A549 (cell line): ENCODE results near the gene KMO. TPM values are rescaled to one million over a fixed set of nuclear protein-coding genes. Genes with fewer than 3 reads are reported as not detected.

ENCODE experiments used
- ATAC-seq, 2 experiments: fragments of 200-7000 bp in 1 of 2; fragments of >200 bp in 1 of 2; cut with Nextera tagmentation in 1 of 2; cut with Tn5 transposase in 1 of 2; 3 replicates each; pipeline versions ENCODE4 v1.8.0 to v1.9.1; 2018 to 2020; ENCODE audit warnings: mild to moderate bottlenecking in 1 of 2, moderate library complexity in 1 of 2
- CTCF ChIA-PET: fragments of 300-600 bp; sonication (Branson Sonifier 250); formaldehyde crosslinking; extraction: SDS; loops from one replicate; lab custom pipeline; 2021; ENCODE audit warnings: antibody characterized with exemption, inconsistent platforms; lab: Yijun Ruan, JAX
- POLR2A ChIA-PET: fragments of 350-600 bp; formaldehyde crosslinking; extraction: SDS; loops from one replicate; lab custom pipeline; 2021; ENCODE audit warnings: antibody characterized with exemption, inconsistent platforms; lab: Yijun Ruan, JAX
- DNase-seq, 2 experiments: peaks; one replicate each; pipeline versions ENCODE4 v3.0.0 to v3.0.0-alpha.2; 2011 to 2016; ENCODE audit warnings: low read depth in 1 of 2, low spot score in 1 of 2
- FAIRE-seq: peaks from 2 replicates; lab custom pipeline; 2011; peaks lifted over from hg19 to GRCh38; lab: Jason Lieb, UNC
- H3K27ac ChIP-seq, 2 experiments: fragments of >200 bp; sonication (Bioruptor Twin); formaldehyde crosslinking; 3 replicates each; pipeline ENCODE4 v1.5.1; 2016 to 2017
- H3K4me1 ChIP-seq: fragments of >200 bp; sonication (Bioruptor Twin); formaldehyde crosslinking; 3 replicates; pipeline ENCODE4 v1.6.1; 2016
- H3K4me2 ChIP-seq: fragments of >200 bp; sonication (Bioruptor Twin); formaldehyde crosslinking; 3 replicates; pipeline ENCODE4 v1.6.1; 2016
- H3K4me3 ChIP-seq: fragments of >200 bp; sonication (Bioruptor Twin); formaldehyde crosslinking; 3 replicates; pipeline ENCODE4 v1.5.1; 2016
- H3K9me3 ChIP-seq: fragments of >200 bp; sonication (Bioruptor Twin); formaldehyde crosslinking; 3 replicates; pipeline ENCODE4 v1.6.1; 2016
- CEBPB ChIP-seq, 2 experiments: fragments of >200 bp in 1 of 2; sonication (Bioruptor Twin) in 1 of 2; formaldehyde crosslinking in 1 of 2; IDR thresholded peaks; 2 replicates each; pipeline ENCODE4 v1.6.1; 2012 to 2016
- CHD4 ChIP-seq: fragments of 200-600 bp; sonication (generic); IDR thresholded peaks from 2 replicates; pipeline ENCODE4 v1.6.1; 2016; ENCODE audit warnings: antibody characterized with exemption, mild to moderate bottlenecking, borderline replicate concordance
- E2F6 ChIP-seq: IDR thresholded peaks from 2 replicates; pipeline ENCODE4 v1.6.1; 2012; ENCODE audit warnings: low read depth, borderline replicate concordance
- EHMT2 ChIP-seq: fragments of 200-600 bp; sonication (generic); IDR thresholded peaks from 2 replicates; pipeline ENCODE4 v1.6.1; 2016; ENCODE audit warnings: antibody characterized with exemption, low read depth, mild to moderate bottlenecking, moderate library complexity
- EP300 ChIP-seq, 2 experiments: fragments of >200 bp; sonication (Bioruptor Twin); formaldehyde crosslinking; IDR thresholded peaks; 2 replicates in 1 of 2; 3 replicates in 1 of 2; pipeline ENCODE4 v1.6.1; 2016 to 2017
- FOSL2 ChIP-seq, 2 experiments: fragments of 450-650 bp in 1 of 2; fragments of >200 bp in 1 of 2; sonication (Bioruptor Twin) in 1 of 2; formaldehyde crosslinking; IDR thresholded peaks; 2 replicates each; pipeline versions ENCODE4 v1.5.0 to v1.6.1; 2016 to 2020; ENCODE audit warnings: mild to moderate bottlenecking in 1 of 2, moderate library complexity in 1 of 2
- GATA3 ChIP-seq: IDR thresholded peaks from 2 replicates; pipeline ENCODE4 v1.6.1; 2012; ENCODE audit warnings: borderline replicate concordance
- JUN ChIP-seq, 2 experiments: fragments of >200 bp; sonication (Bioruptor Twin); formaldehyde crosslinking; IDR thresholded peaks; 2 replicates in 1 of 2; 3 replicates in 1 of 2; pipeline ENCODE4 v1.6.1; 2016 to 2017
- JUNB ChIP-seq: fragments of >200 bp; sonication (Bioruptor Twin); formaldehyde crosslinking; IDR thresholded peaks from 2 replicates; pipeline ENCODE4 v1.6.1; 2016
- KDM1A ChIP-seq: fragments of 200-600 bp; sonication (generic); IDR thresholded peaks from 2 replicates; pipeline ENCODE4 v1.6.1; 2016; ENCODE audit warnings: low read depth, mild to moderate bottlenecking
- NPAS2 ChIP-seq: fragments of 250-450 bp; sonication (Bioruptor Pico); IDR thresholded peaks from 2 replicates; pipeline ENCODE4 v1.8.0; 2022; ENCODE audit warnings: mild to moderate bottlenecking, moderate library complexity, borderline replicate concordance
- POLR2A ChIP-seq: IDR thresholded peaks from 2 replicates; pipeline ENCODE4 v1.6.1; 2012; ENCODE audit warnings: mild to moderate bottlenecking, low read length
- RAD21 ChIP-seq, 2 experiments: fragments of >200 bp in 1 of 2; sonication (Bioruptor Twin) in 1 of 2; formaldehyde crosslinking in 1 of 2; IDR thresholded peaks in 1 of 2; conservative IDR thresholded peaks in 1 of 2; 2 replicates in 1 of 2; 3 replicates in 1 of 2; pipeline ENCODE4 v1.6.1; 2012 to 2018; ENCODE audit warnings: inconsistent platforms in 1 of 2
- RCOR1 ChIP-seq: fragments of 150-350 bp; IDR thresholded peaks from 2 replicates; pipeline ENCODE4 v1.6.1; 2014; ENCODE audit warnings: antibody characterized with exemption, low read length, low read depth
- REST ChIP-seq: fragments of 200-600 bp; sonication (generic); IDR thresholded peaks from 2 replicates; pipeline ENCODE4 v1.6.1; 2016; ENCODE audit warnings: antibody characterized with exemption, mild to moderate bottlenecking, moderate library complexity
- RNF2 ChIP-seq: fragments of 200-600 bp; sonication (generic); IDR thresholded peaks from 2 replicates; pipeline ENCODE4 v1.6.1; 2016; ENCODE audit warnings: low read depth, mild to moderate bottlenecking, antibody characterized with exemption, moderate library complexity, borderline replicate concordance
- USF2 ChIP-seq: fragments of 450-650 bp; IDR thresholded peaks from 2 replicates; pipeline ENCODE4 v1.6.1; 2014; ENCODE audit warnings: antibody characterized with exemption
- ZC3H11A ChIP-seq: fragments of 450-650 bp; IDR thresholded peaks from 2 replicates; pipeline ENCODE4 v1.6.1; 2014; ENCODE audit warnings: antibody characterized with exemption, mild to moderate bottlenecking
- ZSCAN20 ChIP-seq: fragments of 250-450 bp; sonication (Bioruptor Pico); IDR thresholded peaks from 2 replicates; pipeline ENCODE4 v1.8.0; 2022; ENCODE audit warnings: mild to moderate bottlenecking, moderate library complexity
- WGBS: methylation state at CpG from one replicate; pipeline ENCODE4 v1.1.6; 2017; ENCODE audit errors: missing lambda C conversion rate; 5-methylcytosine and 5-hydroxymethylcytosine counted together
- polyA plus RNA-seq, 4 experiments: library from polyadenylated mRNA; depleted of rRNA in 3 of 4; stranded (reverse); fragments of >200 nt; fragmentation: RNase III in 1 of 4; extraction: RNeasy Plus Mini Kit Qiagen cat#74134 plus additional on column Dnase treatment in 1 of 4; gene quantifications; 2 replicates in 3 of 4; 3 replicates in 1 of 4; pipeline ENCODE4 v1.2.3, GENCODE V29; 2011 to 2017
- TF ChIP-seq, protein P1 (sequence below): fragments of 250-450 bp; sonication (Bioruptor Pico); IDR thresholded peaks from 2 replicates; pipeline ENCODE4 v1.5.0; 2020; ENCODE audit warnings: low read depth, mild to moderate bottlenecking, moderate library complexity

The KMO gene
- polyA plus RNA-seq, 2 of the 4 experiments (the other 2 are of a cell fraction) = 0.35 to 0.47 TPM

DNA sequence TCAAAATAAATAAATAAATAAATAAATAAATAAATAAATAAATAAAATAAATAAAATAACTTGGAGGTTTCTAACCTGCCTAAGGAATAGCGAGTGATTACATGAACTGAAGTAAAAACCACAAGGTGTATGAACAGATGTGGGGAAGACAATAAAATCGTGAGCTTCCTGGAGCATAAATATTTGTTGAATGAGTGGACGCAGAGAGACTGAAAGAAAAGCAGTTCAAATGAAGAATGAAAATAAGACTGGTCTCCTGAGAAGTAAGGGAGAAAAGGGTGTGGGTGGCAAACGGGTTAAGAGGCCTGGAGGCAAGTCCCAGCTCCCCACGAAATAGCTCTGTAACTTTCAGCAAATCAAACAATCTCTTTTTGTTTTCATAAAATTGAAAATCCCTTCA lies 74.4 kb downstream of the KMO start:
- DNase-seq (peak in 1 of 2 experiments; percentile 49), ATAC-seq (no peak), FAIRE-seq (no peak)
- TF ChIP-seq FOSL2 (IDR thresholded peaks at IDR 0.05) (no peak), FOSL2 (CRISPR knock-in tag; IDR thresholded peaks at IDR 0.05) (peak; percentile 36; the same call in 1 of the 2 replicates), JUNB (no peak), ZC3H11A (peak; percentile 83)
- ChIA-PET POLR2A (interaction anchor here (0.7 kb wide), 1 partner anchor 383 kb away, joined by 3 read pairs; no protein-coding TSS in a partner anchor), CTCF (interaction anchor here (0.9 to 10.4 kb wide), 8 partner anchors 15 to 392 kb away, joined by 3 to 120 read pairs (median 4); partner anchors contain the start of gene MAP1LC3C)
- Histone ChIP-seq H3K4me1 (peaks cover 80% of the 10 kb centered on the region), H3K9me3 (no peaks in the 10 kb centered on the region), H3K4me3 (no peak overlapping the region), H3K27ac (peak overlapping the region; percentile 58 to 84), H3K4me2 (peak overlapping the region; percentile 39)
- WGBS = 7% methylated on average over 5 of the region's 5 CpGs

- peak overlapping the region; percentile 58 to 84; a peak in 4 of 6 replicates for H3K27ac ChIP-seq
- DNase-seq (no peak), FAIRE-seq (no peak), ATAC-seq (no peak)
- H3K4me2 ChIP-seq = no peak overlapping the region; the same call in 1 of the 3 replicates
- H3K4me1 ChIP-seq = peaks cover 90% of the 10 kb centered on the region
- no peak overlapping the region for H3K4me3 ChIP-seq
- no peaks in the 10 kb centered on the region for H3K9me3 ChIP-seq
- POLR2A ChIA-PET = no interaction called here
- CTCF ChIA-PET = interaction anchor here (1.0 to 10.4 kb wide), 4 partner anchors 14 to 258 kb away, joined by 3 to 120 read pairs (median 36); no protein-coding TSS in a partner anchor
- TF ChIP-seq RNF2 = no peak
- no peak for TF ChIP-seq REST
- no peak for TF ChIP-seq CHD4
- TF ChIP-seq, protein P1, sequence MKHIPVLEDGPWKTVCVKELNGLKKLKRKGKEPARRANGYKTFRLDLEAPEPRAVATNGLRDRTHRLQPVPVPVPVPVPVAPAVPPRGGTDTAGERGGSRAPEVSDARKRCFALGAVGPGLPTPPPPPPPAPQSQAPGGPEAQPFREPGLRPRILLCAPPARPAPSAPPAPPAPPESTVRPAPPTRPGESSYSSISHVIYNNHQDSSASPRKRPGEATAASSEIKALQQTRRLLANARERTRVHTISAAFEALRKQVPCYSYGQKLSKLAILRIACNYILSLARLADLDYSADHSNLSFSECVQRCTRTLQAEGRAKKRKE (CRISPR knock-in tag) = no peak
- TF ChIP-seq KDM1A = no peak
- no peak for TF ChIP-seq ZSCAN20
- no peak for TF ChIP-seq EHMT2
- TF ChIP-seq RCOR1 = no peak
- no peak for TF ChIP-seq POLR2A
- no peak for TF ChIP-seq E2F6
Observed at GRCh38 chr1:241607497-241607896, 75.3 kb downstream of the KMO start.

DNA sequence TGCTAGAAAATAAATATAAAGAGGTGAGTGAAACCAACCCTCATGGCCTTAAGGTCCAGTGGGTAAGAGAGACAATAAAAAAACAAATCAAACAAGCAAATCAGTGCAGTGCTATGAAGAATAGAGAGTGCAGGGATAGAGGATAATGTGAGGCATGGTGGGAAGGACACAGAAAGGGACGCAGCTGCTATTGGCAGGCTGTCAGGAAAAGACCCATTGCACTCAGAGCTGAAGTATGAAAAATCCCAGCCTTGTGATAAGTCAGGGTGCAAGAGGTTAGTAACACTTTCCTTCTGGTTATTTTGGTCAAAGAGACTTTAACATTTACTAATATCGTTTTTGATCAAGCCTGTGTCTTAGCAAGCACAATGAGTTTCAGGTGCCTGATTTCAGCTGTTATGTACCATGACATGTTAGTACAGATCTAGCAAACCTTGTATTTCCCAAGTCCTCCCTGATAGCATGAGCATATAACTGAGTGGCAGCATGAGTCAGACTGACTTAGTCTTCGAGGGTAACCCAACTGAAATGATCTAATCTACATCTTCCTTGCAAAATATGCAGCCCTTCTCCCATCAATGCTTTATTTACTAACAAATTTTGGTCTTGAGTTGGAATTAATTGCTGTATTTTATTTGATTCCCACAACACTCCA lies 76.3 kb downstream of the KMO start:
- H3K4me1 ChIP-seq = peaks cover 99% of the 10 kb centered on the region
- 0 out of 6 replicates have a peak, but pooled peaks of 1 of the 2 experiments have one; percentile 8 for ATAC-seq
- WGBS = 4% methylated on average over 3 of the region's 3 CpGs
- H3K4me2 ChIP-seq = peak overlapping the region; percentile 68
- no peak for FAIRE-seq
- H3K9me3 ChIP-seq = no peaks in the 10 kb centered on the region
- ChIA-PET CTCF (interaction anchor here (0.9 to 10.4 kb wide), 6 partner anchors 13 to 257 kb away, joined by 3 to 120 read pairs (median 18); no protein-coding TSS in a partner anchor), POLR2A (interaction anchor here (1.0 kb wide), 1 partner anchor 17 kb away, joined by 3 read pairs; no protein-coding TSS in a partner anchor)
- H3K4me3 ChIP-seq = no peak overlapping the region
- no peak for DNase-seq
- H3K27ac ChIP-seq = peak overlapping the region; percentile 89 to 90
- TF ChIP-seq REST = no peak
- TF ChIP-seq JUNB = peak; percentile 17; the same call in 1 of the 2 replicates
- TF ChIP-seq JUN (IDR thresholded peaks at IDR 0.05) = no peak
- peak in 1 of 2 experiments; percentile 26; a peak in 1 of 4 replicates for TF ChIP-seq CEBPB (IDR thresholded peaks at IDR 0.05)
- TF ChIP-seq USF2 = no peak
- no peak for TF ChIP-seq KDM1A
- TF ChIP-seq GATA3 = no peak
- TF ChIP-seq, protein P1 (CRISPR knock-in tag) = no peak
- no peak for TF ChIP-seq EP300 (IDR thresholded peaks at IDR 0.05)
- TF ChIP-seq NPAS2 (CRISPR knock-in tag) = no peak
- no peak for TF ChIP-seq RAD21 (conservative IDR thresholded peaks at IDR 0.05 in 1 of 2, IDR thresholded peaks at IDR 0.05 in 1 of 2)
